HG02798 (cell line): ENCODE data around the gene TICRR.
"Not testable (repeated sequence)": the region's sequence is repeated elsewhere in the genome, so short reads cannot be mapped to it uniquely, and the experiment has no call there.

Source experiments
- ATAC-seq: cut with Tn5 transposase; IDR thresholded peaks from one replicate; pipeline ENCODE4 v1.9.1; 2021; ENCODE audit warnings: mild to moderate bottlenecking; ENCODE audit not compliant: unreplicated experiment, poor library complexity

Gene TICRR, protein sequence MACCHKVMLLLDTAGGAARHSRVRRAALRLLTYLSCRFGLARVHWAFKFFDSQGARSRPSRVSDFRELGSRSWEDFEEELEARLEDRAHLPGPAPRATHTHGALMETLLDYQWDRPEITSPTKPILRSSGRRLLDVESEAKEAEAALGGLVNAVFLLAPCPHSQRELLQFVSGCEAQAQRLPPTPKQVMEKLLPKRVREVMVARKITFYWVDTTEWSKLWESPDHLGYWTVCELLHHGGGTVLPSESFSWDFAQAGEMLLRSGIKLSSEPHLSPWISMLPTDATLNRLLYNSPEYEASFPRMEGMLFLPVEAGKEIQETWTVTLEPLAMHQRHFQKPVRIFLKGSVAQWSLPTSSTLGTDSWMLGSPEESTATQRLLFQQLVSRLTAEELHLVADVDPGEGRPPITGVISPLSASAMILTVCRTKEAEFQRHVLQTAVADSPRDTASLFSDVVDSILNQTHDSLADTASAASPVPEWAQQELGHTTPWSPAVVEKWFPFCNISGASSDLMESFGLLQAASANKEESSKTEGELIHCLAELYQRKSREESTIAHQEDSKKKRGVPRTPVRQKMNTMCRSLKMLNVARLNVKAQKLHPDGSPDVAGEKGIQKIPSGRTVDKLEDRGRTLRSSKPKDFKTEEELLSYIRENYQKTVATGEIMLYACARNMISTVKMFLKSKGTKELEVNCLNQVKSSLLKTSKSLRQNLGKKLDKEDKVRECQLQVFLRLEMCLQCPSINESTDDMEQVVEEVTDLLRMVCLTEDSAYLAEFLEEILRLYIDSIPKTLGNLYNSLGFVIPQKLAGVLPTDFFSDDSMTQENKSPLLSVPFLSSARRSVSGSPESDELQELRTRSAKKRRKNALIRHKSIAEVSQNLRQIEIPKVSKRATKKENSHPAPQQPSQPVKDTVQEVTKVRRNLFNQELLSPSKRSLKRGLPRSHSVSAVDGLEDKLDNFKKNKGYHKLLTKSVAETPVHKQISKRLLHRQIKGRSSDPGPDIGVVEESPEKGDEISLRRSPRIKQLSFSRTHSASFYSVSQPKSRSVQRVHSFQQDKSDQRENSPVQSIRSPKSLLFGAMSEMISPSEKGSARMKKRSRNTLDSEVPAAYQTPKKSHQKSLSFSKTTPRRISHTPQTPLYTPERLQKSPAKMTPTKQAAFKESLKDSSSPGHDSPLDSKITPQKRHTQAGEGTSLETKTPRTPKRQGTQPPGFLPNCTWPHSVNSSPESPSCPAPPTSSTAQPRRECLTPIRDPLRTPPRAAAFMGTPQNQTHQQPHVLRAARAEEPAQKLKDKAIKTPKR (N-terminal part only)

GRCh38 chr15:89575146-89575655 is at the start of gene TICRR:
TICRR (plus strand) TSS chr15:89575469; CDS start chr15:89575587, 118 bp downstream.
- peak; percentile 97 for ATAC-seq

- no peak for ATAC-seq
Measured at GRCh38 chr15:89526181-89526580, 49.1 kb upstream of the TICRR start.

DNA sequence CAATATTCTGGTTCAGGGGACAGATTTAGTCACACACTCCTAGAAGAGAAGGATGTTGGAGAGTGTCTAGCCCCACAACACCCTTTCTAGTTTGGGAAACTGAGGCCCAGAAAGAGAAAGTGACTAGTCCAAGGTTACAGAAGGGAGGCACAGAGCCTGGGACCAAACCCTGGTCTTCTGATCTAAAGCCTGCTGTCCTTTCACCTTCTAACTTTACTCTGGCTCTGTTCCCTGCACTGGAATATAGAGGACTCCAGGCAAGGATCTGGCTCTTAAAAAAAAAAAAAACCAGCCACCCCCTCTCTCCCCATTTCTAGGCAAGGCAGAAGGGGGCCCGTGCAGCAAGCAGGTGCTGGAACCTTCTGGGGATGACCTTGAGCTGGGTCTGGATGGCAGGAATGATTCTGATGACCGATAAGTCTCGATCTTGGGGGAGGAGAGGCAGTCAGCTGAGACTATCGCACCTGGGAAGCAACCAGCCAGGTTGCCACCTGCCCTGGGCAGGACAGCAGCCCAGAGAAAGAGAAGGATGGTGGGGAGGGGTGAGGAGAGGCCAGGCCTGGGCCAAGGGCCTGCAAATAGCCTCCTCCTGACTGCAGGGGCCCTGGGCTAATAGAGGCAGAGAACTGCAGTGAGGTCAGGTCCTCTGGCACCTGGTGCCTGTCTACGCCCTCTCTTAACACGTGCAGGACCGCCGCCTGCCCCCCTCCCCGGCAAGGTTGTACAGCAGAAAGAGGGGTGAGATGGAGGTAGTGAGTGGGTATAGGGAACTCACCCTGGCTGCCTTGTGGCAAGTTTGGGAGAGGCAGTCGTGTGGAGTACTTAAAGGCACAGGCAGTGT is 48.4 kb upstream of the TICRR start:
- ATAC-seq, result no peak

DNA sequence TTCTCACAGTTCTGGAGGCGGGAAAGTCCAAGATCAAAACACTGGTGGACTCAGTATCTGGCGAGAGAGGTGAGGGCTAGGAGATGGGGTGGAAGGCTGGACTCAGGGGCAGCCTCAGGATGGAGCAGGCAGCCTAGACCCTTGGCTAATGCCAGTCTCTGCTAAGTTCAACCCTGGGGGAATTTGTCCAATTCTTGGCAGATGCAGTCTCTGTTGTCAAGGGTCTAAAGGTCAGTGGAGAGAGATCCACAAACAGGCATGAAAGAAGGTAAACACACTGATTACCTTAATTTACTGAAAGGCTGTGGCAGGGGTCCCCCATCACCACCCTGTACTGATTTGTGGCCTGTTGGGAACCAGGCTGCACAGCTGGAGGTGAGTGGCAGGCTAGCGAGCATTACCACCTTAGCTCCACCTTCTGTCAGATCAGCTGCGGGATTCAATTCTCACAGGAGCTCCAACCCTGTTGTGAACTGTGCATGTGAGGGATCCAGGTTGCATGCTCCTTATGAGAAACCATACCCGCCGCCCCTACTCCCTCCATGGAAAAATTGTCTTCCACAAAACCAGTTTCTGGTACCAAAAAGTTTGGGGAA is 46.4 kb upstream of the TICRR start:
- ATAC-seq, result no peak

- no peak for ATAC-seq
Measured at GRCh38 chr15:89530976-89531375, 44.3 kb upstream of the TICRR start.

GRCh38 chr15:89531796-89532537 is 43.3 kb upstream of the TICRR start:
- no peak for ATAC-seq

- no peak for ATAC-seq
Measured at GRCh38 chr15:89533861-89534544, 41.3 kb upstream of the TICRR start.

DNA sequence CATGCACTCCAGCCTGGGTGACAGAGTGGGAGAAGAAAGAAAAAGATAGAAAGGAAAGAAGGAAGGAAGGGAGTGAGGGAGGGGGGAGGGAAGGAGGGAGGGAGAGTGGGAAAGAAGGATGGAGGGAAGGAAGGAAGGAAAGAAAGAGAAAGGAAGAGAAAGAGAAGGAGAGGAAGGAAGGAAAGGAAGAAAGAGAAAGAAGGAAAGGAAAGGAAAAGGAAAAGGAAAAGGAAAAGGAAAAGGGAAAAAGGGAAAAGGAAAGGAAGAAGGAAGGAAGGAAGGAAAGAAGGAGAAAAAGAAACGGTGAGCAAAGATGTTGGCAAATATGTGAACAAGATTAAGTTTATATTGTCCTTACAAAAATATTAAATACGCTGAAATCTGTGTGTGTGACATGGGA is 36.2 kb upstream of the TICRR start:
- no peak for ATAC-seq

DNA sequence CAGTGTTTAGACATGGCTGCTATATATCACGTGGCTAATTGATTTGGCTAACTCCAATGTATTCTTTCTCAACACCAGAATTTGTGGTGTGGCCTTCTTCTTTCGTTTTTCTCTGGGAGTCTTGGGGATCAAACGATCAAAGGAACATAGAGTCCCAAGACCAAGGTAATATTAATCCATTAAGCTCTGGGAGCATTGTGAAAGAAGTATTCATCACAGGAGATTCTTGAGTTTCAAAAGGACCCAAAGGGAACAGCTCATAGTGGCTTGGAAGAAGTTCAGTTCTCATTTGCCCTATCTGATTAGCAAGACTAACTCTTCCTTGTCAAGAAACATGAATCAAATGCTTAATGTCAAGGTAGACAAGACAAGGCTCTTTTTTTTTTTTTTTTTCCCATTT is 32.9 kb upstream of the TICRR start:
- ATAC-seq, result no peak

- no peak for ATAC-seq
Measured at GRCh38 chr15:89543389-89543788, 31.9 kb upstream of the TICRR start.

DNA sequence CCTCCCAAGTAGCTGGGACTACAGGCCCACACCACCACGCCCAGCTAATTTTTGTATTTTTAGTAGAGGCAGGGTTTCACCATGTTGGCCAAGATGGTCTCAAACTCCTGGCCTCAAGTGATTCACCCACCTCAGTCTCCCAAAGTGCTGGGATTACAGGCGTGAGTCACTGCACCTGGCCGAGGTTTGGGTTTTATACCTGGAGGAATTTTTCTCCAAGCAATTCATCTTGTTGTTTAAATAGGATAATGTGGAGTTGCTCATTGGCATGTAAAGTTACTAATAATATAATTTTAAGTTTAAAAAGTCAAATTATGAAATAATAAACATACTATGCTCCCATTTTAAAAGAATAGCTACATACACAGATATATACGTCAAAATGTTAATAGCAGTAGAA is 26.1 kb upstream of the TICRR start:
- not testable (repeated sequence) for ATAC-seq

DNA sequence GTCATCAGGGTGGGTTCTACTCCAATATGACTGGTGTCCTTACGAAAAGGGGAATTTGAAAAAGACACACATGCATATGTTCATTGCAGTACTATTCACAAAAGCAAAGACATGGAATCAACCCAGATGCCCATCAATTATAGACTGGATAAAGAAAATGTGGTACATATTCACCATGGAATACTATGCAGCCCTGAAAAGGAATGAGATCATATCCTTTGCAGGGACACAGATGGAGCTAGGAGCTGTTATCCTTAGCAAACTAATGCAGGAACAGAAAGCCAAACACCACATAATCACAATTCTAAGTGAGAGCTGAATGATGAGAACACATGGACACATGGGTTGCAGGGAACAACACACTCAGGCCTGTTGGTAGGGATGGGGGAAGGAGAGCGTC is 24.8 kb upstream of the TICRR start:
- no peak for ATAC-seq

DNA sequence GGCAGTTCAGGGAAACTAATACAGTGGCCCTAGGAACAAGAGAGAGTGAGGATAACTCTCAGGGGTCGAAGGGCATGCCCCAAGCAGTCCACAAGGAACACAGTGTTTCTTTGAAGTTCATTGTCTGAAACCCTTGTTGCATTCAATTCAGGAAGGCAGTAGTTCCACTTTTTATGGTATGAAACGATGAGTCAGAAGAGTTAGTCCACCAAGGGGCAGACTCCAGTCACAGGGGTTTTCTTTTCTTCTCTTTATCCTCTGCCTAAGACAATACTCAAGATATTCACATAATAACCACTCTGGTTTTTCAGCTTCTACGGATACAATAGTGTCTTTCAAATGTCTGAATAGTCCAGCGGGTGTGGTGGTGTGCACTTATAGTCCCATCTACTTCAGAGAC is 23.7 kb upstream of the TICRR start:
- peak; percentile 77 for ATAC-seq

DNA sequence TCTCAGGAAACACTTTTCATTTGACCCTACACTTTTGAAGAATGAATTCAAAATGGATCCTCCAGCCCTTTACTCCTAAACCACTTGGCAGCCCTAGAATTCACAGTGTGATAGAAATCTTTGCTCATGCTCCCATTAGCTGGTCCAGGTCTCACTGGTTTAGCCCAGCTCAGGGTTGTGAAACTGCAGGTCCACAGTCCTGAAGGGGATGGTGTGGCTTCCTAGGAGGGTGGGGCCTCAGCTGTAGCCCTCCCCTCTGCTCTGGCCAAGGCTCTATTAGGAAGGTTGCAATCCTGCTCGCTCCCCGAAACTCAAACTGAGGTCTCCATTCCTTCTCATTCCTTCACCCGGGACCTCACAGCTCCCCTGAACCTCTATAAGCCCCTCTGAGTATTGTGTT is 21.6 kb upstream of the TICRR start:
- no peak for ATAC-seq

GRCh38 chr15:89554247-89554646 is 21.0 kb upstream of the TICRR start:
- no peak for ATAC-seq

- no peak for ATAC-seq
Measured at GRCh38 chr15:89555768-89556167, 19.5 kb upstream of the TICRR start.

DNA sequence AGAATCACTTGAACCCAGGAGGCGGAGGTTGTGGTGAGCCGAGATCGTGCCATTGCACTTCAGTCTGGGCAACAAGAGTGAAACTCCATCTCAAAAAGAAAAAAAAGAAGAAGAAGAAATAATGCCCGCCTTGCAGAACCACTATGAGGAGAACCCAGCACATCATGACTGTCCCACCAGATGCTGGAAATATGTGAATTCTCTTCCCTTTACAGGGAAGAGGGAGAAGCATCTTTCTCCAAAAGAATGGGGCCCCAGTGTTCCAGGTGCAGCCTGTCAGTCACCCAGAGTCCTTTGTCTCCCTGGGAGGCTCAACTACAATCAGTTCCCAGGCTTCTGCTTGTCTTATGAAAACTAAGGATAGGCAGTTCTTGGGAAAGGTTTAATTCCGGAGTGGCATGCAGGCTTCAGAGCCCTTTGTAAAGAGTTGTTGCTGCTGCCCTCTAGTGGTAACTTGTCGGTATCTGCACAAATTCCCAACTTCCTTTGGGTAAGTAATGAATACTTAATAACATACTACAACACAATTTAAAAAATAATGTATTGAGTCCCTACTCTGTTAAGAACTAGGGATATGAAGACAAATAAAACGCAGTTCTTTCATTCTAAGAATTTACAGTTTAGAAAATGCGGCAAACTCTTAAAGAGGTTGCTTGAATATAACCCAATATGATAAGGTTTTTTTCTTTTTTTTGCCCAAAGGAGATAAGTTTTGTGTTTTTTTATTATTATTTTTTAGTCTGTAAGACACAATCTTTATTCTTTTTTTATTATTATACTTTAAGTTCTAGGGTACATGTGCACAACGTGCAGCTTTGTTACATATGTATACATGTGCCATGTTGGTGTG is 18.6 kb upstream of the TICRR start:
- no peak for ATAC-seq
